SW 1271 (cell line): ENCODE measurements around the gene ENO2.

ENCODE experiments used
- DNase-seq, 2 experiments: peaks; one replicate each; lab custom pipeline; 2025; lab: John Stamatoyannopoulos, UW

ENO2 gene

GRCh38 chr12:6948873-6949594, 34.7 kb downstream of the ENO2 start:
- DNase-seq = no peak

DNA sequence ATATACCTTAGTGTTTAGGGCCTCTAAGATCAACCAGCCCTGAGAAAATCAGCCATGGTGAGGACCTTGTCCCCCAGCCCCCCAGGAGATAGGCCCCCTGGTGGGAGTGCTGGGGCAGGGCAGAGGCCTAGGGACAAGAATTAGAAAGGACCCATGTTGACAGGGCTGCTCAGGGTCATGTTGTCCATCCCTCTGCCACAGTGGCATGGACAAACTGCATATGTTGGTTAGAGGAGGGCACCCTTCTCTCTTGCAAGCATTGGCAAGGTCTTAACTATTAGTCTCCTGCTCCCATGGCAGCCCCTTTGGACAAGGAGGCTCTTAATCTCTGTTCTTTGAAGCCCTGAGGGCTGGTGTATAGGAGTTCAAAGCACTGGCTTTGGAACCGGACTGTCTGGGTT, 36.0 kb downstream of the ENO2 start:
- DNase-seq = no peak

DNA sequence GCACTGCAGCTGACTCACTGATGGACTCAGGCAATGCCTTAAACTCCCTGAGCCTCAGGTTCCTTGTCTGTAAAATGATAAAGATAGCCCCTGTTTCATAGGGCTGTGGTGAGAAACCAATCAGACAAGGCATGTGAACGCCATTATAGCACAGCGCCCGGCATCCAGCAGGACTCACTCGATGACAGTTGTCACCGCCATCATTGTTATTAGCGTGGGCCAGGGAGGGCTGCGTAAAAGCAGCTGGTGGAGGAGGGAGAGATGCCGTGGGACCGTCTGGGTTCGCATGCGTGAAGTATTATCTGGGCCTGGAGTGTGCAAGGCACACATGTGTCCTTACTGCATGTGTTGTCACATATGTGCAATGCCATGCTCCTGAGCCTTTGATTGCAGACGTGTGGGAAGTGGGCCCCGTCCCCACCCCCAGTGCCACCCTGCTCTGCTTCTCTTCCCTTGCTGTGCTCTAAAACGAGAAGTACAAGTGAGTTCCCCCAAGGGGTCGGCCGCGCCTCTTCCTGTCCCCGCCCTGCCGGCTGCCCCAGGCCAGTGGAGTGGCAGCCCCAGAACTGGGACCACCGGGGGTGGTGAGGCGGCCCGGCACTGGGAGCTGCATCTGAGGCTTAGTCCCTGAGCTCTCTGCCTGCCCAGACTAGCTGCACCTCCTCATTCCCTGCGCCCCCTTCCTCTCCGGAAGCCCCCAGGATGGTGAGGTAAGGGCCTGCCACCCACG, 36.6 kb downstream of the ENO2 start, which contains the start of gene PTPN6:
TSS of gene PTPN6 (plus strand) at position 546 of the 730 bp plus-strand sequence. CDS start at position 703, 157 bp downstream.
- no peak for DNase-seq

GRCh38 chr12:6951551-6952120, 37.3 kb downstream of the ENO2 start:
- no peak for DNase-seq

- DNase-seq = no peak
Measured at GRCh38 chr12:6952121-6952862, 37.9 kb downstream of the ENO2 start.

DNA sequence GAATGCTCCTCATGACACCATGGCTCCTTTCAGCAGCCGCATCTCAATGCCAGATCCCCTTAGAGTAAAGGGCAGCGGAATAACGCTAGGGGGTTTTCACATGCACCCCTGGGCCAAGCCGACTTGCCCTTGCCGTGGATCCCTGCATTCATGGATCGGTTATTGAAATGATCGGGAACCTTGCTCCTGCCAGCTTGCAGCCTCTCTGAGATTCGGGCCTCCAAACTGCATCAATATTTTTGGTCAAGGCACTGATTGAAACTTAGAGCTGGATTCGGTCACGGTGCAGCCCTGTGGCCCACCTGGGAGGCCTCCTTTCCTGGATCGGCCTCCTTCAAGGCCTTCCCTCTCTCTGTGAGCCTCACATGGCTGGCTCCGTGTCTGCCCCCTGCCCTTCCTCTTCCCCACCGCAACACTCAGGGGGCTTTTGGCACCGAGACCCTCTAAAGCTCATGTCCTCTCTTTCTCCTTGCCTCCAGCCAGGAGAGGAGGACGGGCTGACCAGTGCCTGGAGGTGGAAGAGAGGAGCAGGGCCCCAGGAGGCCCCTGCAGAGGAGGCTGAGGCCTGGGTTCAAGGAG, 38.6 kb downstream of the ENO2 start:
- DNase-seq = no peak

DNA sequence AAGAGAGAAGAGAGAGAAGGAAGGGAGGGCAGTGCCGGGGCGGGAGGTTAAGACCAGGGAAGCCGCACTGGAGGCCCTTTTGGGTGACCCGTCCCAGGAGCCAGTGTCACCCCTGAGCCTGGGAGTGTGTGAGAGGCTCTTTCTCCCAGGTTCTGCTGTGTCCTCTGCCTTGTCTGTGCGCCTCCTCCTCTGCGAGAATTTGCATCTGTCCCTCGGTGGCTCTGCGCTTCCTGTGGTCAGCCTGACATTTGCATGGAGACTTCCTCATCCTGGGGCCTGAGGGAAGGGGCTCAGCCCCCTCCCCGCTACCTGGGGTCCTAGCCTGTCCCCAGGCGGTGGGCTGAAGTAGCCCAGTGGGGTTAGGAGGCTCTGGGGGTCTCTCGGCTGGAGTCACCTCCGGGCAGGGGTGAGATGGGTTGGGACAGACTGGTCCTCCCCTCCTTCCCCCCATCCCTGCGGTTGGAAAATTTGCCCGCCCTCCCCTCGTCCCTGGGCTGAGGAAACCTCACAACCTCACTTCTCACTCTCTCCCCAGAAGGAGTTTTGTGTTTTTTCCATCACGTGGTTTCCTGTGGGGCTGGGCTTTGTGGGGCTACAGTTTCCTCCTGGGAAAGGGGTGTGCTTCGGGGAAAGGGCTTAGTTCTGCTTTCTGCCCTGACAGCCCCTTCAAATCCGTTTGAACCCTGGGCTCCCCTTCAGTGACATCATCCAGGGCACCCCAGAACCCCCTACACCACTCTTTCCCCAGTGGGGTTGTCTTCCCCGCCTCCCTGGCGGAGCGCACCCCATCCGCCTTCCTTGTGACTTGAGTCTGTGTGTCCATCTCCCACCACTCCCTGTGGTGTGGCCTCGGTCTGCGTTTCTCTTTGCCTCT, 39.3 kb downstream of the ENO2 start:
- no peak for DNase-seq

- DNase-seq = no peak
Measured at GRCh38 chr12:6954316-6955107, 40.1 kb downstream of the ENO2 start.

DNA sequence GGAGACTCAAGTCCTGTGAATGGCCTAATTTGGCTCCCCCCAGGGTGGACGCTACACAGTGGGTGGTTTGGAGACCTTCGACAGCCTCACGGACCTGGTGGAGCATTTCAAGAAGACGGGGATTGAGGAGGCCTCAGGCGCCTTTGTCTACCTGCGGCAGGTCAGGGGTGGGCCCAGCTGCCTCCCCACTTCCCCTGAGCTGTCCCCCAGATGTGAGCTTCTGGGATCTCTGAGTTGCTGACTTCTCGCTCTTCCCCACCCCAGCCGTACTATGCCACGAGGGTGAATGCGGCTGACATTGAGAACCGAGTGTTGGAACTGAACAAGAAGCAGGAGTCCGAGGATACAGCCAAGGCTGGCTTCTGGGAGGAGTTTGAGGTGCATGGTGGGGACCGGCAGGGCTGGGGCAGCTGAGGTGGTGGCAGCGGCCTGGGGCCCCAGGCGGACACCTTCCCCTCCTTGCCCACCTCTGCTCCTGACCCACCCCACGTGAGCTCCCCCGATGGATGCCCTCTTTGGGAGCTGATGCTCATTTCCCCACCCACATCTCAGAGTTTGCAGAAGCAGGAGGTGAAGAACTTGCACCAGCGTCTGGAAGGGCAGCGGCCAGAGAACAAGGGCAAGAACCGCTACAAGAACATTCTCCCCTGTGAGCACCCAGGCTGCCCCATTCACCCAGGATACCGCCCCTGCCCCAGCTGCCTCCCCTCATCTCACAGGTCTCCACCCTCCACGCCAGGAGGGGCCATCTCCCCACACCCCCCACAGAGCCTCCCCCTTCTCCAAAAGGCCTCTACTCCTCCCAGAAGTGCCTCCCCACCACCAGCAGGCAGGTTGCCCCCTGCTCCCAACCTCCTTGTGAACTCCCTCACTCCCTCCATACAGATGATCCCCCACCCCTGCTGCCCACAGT, 41.0 kb downstream of the ENO2 start:
- no peak for DNase-seq

- DNase-seq = no peak
Measured at GRCh38 chr12:6956021-6956727, 41.8 kb downstream of the ENO2 start.

GRCh38 chr12:6957151-6957701, 42.8 kb downstream of the ENO2 start:
- DNase-seq = no peak

DNA sequence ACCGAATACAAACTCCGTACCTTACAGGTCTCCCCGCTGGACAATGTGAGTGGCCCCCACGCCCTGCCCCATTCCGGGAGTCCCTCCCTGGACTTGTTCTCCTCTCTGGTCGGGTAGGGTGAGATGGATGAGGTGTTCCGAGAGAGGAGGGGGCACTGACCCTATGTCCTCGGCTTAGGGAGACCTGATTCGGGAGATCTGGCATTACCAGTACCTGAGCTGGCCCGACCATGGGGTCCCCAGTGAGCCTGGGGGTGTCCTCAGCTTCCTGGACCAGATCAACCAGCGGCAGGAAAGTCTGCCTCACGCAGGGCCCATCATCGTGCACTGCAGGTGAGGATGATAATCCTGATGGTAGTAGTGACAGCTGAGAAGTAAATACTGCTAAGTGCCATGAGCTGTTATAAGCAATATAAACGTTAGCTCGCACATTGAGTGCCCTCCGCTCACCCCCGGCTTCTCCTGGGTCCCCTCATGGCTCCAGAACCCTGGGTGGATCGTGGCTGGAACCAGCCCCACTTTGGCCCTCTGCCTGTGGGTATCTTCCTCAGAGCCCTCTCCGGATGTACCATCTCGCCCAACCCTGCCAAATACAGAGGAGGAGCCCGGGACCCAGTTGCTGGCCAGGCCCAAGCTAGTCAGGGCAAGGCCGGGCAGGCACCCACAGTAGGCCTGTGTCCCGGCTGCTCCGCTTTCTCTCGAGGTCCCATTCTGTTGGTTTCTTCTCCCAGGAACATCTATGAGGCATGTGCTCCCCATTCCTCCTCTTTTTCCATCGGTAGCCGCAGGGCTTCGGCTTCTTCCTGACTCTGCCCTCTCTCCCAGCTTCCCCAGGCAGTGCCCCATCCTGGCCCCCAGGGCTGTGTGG, 43.6 kb downstream of the ENO2 start:
- DNase-seq = no peak

- DNase-seq = no peak
Measured at GRCh38 chr12:6958609-6959057, 44.3 kb downstream of the ENO2 start.

DNA sequence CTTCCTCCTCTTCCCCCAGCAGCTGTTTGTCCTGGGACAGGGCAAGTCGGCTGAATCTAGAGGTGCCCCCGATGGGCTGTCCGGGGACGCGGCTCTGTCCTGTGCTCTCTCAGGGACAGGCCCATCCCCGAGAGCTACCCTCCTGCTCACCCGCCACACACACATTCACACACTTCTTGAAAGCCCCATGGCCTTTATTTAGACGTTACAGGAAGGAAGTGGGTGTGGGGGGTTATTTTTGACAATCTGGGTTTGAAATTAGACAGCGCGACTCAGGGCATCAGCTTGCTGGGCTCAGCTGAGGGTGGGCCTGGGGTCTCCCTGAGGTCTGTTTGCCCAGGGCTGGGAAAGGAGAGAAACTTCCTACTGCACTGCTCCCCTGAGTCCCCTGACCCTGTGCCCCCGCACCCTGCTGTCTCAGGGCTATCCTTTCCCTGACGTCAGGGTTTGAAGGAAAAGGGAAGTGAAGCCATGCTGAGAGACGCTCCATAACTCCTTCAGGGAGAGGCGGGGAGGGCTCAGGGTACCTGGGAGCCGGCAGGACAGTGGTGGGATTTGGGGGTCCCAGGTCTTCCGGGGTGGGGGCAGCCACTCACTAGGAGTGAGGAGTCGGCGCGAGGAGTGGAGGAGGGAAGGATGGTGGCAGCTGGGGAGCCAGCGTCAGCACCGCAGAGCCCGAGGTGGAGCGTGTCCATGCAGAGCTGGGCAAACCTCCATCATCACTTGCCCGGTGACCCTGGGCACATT, 44.9 kb downstream of the ENO2 start:
- DNase-seq = no peak

DNA sequence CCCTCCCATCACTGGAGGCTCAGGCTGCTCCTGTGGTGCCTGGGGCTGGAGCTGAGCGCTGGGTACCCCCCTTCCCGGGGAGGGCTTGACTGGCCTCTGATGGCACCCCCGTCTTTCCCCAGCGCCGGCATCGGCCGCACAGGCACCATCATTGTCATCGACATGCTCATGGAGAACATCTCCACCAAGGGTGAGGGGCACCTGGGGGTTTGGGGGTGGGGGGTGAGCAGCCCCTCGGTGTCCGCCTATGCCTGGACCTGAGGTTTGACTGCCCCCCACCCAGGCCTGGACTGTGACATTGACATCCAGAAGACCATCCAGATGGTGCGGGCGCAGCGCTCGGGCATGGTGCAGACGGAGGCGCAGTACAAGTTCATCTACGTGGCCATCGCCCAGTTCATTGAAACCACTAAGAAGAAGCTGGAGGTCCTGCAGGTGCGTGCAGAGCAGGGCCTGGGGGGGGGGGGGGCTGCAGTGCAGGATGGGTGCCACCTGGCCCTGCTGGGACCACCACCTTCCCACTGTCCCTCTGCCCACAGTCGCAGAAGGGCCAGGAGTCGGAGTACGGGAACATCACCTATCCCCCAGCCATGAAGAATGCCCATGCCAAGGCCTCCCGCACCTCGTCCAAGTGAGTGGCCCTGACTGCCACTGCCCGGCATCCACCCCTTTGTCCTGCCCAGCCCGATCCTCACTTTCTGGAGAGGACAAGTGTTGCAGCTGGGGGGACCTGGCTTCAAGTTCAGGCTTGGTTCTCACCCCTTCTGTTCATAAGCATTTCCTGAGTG, 45.6 kb downstream of the ENO2 start:
- no peak for DNase-seq
